ENCODE results near the gene RNF4. TPM values are rescaled to one million over a fixed set of nuclear protein-coding genes. Genes with fewer than 3 reads are reported as not detected.

Gene RNF4
- total RNA-seq, 2 experiments from 2014 or later: 65.0 to 76.5 TPM

DNA sequence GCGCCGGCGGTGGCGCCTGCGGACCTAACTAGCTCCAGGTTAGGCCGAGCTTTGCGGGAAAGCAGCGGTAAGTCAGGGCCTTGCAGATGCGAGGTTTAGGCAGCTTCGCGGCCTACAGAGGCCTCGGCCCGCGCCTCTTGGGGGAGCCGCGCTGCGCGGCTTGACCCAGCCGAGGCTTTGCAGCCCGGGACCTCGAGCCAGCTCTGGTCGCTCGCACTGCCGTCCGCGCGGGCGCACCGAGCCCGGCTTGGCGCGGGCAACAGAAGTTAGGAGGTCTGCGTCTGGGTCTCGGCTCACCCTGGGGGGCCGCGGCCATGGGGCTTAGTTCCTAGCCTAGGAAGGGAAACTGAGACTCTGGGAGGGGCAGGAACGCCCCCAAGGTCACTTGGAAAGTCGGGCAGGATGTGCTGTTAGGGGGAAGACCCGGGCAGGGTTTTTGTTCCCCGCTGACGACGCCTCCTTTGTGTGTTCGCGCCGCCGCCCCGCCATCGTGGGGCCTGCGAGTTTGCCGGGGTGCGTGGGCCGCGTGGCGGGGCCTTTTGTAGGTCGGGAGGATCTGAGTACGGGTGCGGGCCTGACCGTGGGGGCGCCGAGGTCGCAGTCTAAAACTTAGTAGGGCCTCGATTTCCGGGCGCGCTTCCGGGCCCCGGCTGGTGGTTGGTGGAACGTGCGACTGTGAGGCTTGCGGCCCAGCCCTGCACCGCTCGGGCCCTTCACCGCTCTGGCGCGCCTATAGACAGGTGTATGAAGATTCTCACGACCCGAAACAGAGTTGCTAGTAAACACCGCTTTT lies 482 bp downstream of the RNF4 start:
- H3K4me2 ChIP-seq (ENCODE audit: low read length): peak overlapping the region; percentile 91
- peaks cover 24% of the 10 kb centered on the region for H3K4me1 ChIP-seq (ENCODE audit: insufficient read depth, low read length, poor library complexity, severe bottlenecking)
- ChIA-PET POLR2A (interaction anchor here (0.6 to 2.2 kb wide), 10 partner anchors 12 to 207 kb away, joined by 3 to 11 read pairs (median 4); partner anchors contain the start of gene FAM193A), CTCF (ENCODE audit: unreplicated experiment) (no interaction called here)
- H3K79me2 ChIP-seq (ENCODE audit: insufficient read depth, low read depth, low read length): peaks cover 64% of the 10 kb centered on the region
- no TSS peak for BruUV-seq (replicated peaks)
- intact Hi-C loops (cut with micrococcal nuclease; ENCODE audit: unreplicated experiment): loop anchor here (1.0 to 10.0 kb wide), 5 partner anchors 16 to 755 kb away; partner anchors contain the start of genes GRK4, HAUS3, NOP14 and POLN
- DNase-seq (ENCODE audit: low spot score): peak; percentile 86
- peaks cover 46% of the 10 kb centered on the region for H3K36me3 ChIP-seq (ENCODE audit: insufficient read depth, low read length)
- TF ChIP-seq EZH2phosphoT487 (IDR thresholded peaks at IDR 0.05; ENCODE audit: borderline replicate concordance, low read depth, low read length): no peak
- TF ChIP-seq CTCF (conservative IDR thresholded peaks at IDR 0.05; ENCODE audit: low read length): no peak
- peak overlapping the region; percentile 92 for H3K27ac ChIP-seq (ENCODE audit: low read depth, low read length, poor library complexity, severe bottlenecking)
- H3K9me3 ChIP-seq (ENCODE audit: low read length): peaks cover 7% of the 10 kb centered on the region; the same call in 1 of the 2 replicates
- peak overlapping the region; percentile 92 for H3K4me3 ChIP-seq (ENCODE audit: low read depth, low read length, poor library complexity, severe bottlenecking)
- no peaks in the 10 kb centered on the region for H3K9me2 ChIP-seq (ENCODE audit: insufficient read depth, low read length)
- peaks cover 28% of the 10 kb centered on the region for H4K20me1 ChIP-seq (ENCODE audit: insufficient read depth, low read length)
- H2AFZ ChIP-seq (ENCODE audit: low read length): no peak overlapping the region

DNA sequence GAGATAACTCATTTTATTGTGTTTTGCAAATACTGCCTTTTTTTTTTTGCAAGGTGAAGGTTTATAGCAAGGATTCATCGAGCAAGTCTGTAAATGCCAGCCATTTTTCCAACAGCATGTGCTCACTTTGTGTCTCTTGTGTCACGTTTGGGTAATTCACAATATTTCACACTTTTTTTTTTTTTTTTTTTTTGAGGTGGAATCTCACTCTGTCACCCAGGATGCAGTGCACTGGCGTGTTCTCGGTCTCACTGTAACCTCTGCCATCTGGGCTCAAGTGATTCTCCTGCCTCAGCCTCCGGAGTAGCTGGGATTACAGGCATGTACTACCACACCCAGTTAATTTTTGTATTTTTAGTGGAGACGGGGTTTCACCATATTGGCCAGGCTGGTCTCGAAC lies 1.9 kb downstream of the RNF4 start:
- Histone ChIP-seq H3K36me3 (ENCODE audit: insufficient read depth, low read length) (peaks cover 60% of the 10 kb centered on the region), H4K20me1 (ENCODE audit: insufficient read depth, low read length) (peaks cover 31% of the 10 kb centered on the region), H3K9me2 (ENCODE audit: insufficient read depth, low read length) (no peaks in the 10 kb centered on the region), H3K9me3 (ENCODE audit: low read length) (peaks cover 7% of the 10 kb centered on the region; the same call in 1 of the 2 replicates), H3K4me2 (ENCODE audit: low read length) (peak overlapping the region; percentile 91), H3K27ac (ENCODE audit: low read depth, low read length, poor library complexity, severe bottlenecking) (no peak overlapping the region), H3K4me3 (ENCODE audit: low read depth, low read length, poor library complexity, severe bottlenecking) (peak overlapping the region; percentile 92), H2AFZ (ENCODE audit: low read length) (no peak overlapping the region), H3K79me2 (ENCODE audit: insufficient read depth, low read depth, low read length) (peaks cover 78% of the 10 kb centered on the region), H3K4me1 (ENCODE audit: insufficient read depth, low read length, poor library complexity, severe bottlenecking) (peaks cover 27% of the 10 kb centered on the region)
- intact Hi-C loops (cut with micrococcal nuclease; ENCODE audit: unreplicated experiment): no loop called here
- ChIA-PET POLR2A (interaction anchor here (0.7 to 1.4 kb wide), 3 partner anchors 8 to 13 kb away, joined by 4 to 5 read pairs (median 4); no protein-coding TSS in a partner anchor), CTCF (ENCODE audit: unreplicated experiment) (interaction anchor here (0.5 kb wide), 1 partner anchor 1116 kb away, joined by 6 read pairs; no protein-coding TSS in a partner anchor)
- DNase-seq (ENCODE audit: low spot score): no peak
- no TSS peak for BruUV-seq (replicated peaks)
- TF ChIP-seq CTCF (conservative IDR thresholded peaks at IDR 0.05; ENCODE audit: low read length): no peak
- TF ChIP-seq EZH2phosphoT487 (IDR thresholded peaks at IDR 0.05; ENCODE audit: borderline replicate concordance, low read depth, low read length): no peak

Data from OCI-LY7 (cell line).